ENCODE data around the gene ARHGAP9. TPM values are rescaled to one million over a fixed set of nuclear protein-coding genes. Genes with fewer than 3 reads are reported as not detected.

Gene ARHGAP9
- total RNA-seq, 1 experiment from 2014 or later, result not detected

GRCh38 chr12:57524814-57525614, 45.3 kb upstream of the ARHGAP9 start:
- no TSS peak for BruUV-seq (replicated peaks)
- Histone ChIP-seq H3K27ac (no peak overlapping the region), H3K27me3 (ENCODE audit: insufficient read depth, low read depth) (no peaks in the 10 kb centered on the region), H3K9me3 (ENCODE audit: insufficient read depth, low read depth) (no peaks in the 10 kb centered on the region), H3F3A (ENCODE audit: insufficient read depth, low read depth) (peaks cover 36% of the 10 kb centered on the region), H3K79me2 (ENCODE audit: low read depth) (peaks cover 27% of the 10 kb centered on the region), H3K36me3 (ENCODE audit: low read depth) (no peaks in the 10 kb centered on the region), H3K9me2 (ENCODE audit: insufficient read depth) (no peaks in the 10 kb centered on the region), H3K4me3 (no peak overlapping the region), H2AFZ (no peak overlapping the region), H4K20me1 (ENCODE audit: insufficient read depth) (peaks cover 15% of the 10 kb centered on the region; the same call in 1 of the 2 replicates), H3K4me2 (peak overlapping the region; percentile 88; the same call in 1 of the 2 replicates), H3K4me1 (replicated peaks; ENCODE audit: insufficient read depth) (peaks cover 22% of the 10 kb centered on the region)
- ChIA-PET POLR2A (ENCODE audit: unreplicated experiment) (interaction anchor here (0.6 kb wide), 1 partner anchor 10 kb away, joined by 3 read pairs; no protein-coding TSS in a partner anchor), CTCF (no interaction called here)
- intact Hi-C loops (cut with micrococcal nuclease; ENCODE audit: unreplicated experiment), result no loop called here
- no peak for DNase-seq
- TF ChIP-seq EZH2 (IDR thresholded peaks at IDR 0.05; ENCODE audit: low read depth), result no peak
- no peak for TF ChIP-seq CTCF (conservative IDR thresholded peaks at IDR 0.05)

GRCh38 chr12:57523706-57524614, 44.3 kb upstream of the ARHGAP9 start:
- peaks cover 26% of the 10 kb centered on the region for H4K20me1 ChIP-seq (ENCODE audit: insufficient read depth)
- H3K27me3 ChIP-seq (ENCODE audit: insufficient read depth, low read depth), result no peaks in the 10 kb centered on the region
- TF ChIP-seq EZH2 (IDR thresholded peaks at IDR 0.05; ENCODE audit: low read depth) (no peak), CTCF (conservative IDR thresholded peaks at IDR 0.05) (no peak)
- H3K27ac ChIP-seq, result peak overlapping the region; percentile 68; the same call in 1 of the 2 replicates
- H3F3A ChIP-seq (ENCODE audit: insufficient read depth, low read depth), result peaks cover 43% of the 10 kb centered on the region
- H3K79me2 ChIP-seq (ENCODE audit: low read depth), result peaks cover 37% of the 10 kb centered on the region
- no TSS peak for BruUV-seq (replicated peaks)
- H3K9me2 ChIP-seq (ENCODE audit: insufficient read depth), result no peaks in the 10 kb centered on the region
- H3K4me3 ChIP-seq, result peak overlapping the region; percentile 98
- H3K9me3 ChIP-seq (ENCODE audit: insufficient read depth, low read depth), result no peaks in the 10 kb centered on the region
- CTCF ChIA-PET, result no interaction called here
- H3K4me2 ChIP-seq, result peak overlapping the region; percentile 88
- peaks cover 8% of the 10 kb centered on the region for H3K36me3 ChIP-seq (ENCODE audit: low read depth)
- POLR2A ChIA-PET (ENCODE audit: unreplicated experiment), result interaction anchor here (0.6 to 0.9 kb wide), 3 partner anchors 11 to 77 kb away, joined by 3 to 16 read pairs (median 3); no protein-coding TSS in a partner anchor
- no peak overlapping the region for H2AFZ ChIP-seq
- peaks cover 23% of the 10 kb centered on the region for H3K4me1 ChIP-seq (replicated peaks; ENCODE audit: insufficient read depth)
- DNase-seq, result no peak
- intact Hi-C loops (cut with micrococcal nuclease; ENCODE audit: unreplicated experiment), result loop anchor here (2.0 kb wide), 2 partner anchors 23 to 229 kb away; partner anchors contain the start of genes CDK4 and DCTN2
